Natural killer cell (primary cell): ENCODE data around the gene MAPKAP1. TPM values are rescaled to one million over a fixed set of nuclear protein-coding genes. Genes with fewer than 3 reads are reported as not detected.

Source experiments
- ATAC-seq, 3 donors: fragments of 150-1000 bp in 2 of 3; fragments of 200-7000 bp in 1 of 3; cut with Tn5 transposase; 1 replicate in 1 of 3; 2 replicates in 2 of 3; pipeline ENCODE4 v1.10.0; 2021; ENCODE audit warnings: mild to moderate bottlenecking in 2 of 3, moderate library complexity in 2 of 3
- DNase-seq, 2 donors: peaks; one replicate each; pipeline versions ENCODE4 v3.0.0 to v3.0.0-alpha.2; 2013 to 2021; ENCODE audit warnings: mixed read lengths in 1 of 2
- H3K27ac ChIP-seq: one replicate; pipeline ENCODE4 v1.5.1; 2013; ENCODE audit warnings: mild to moderate bottlenecking, low read length
- H3K27me3 ChIP-seq: one replicate; pipeline ENCODE4 v1.6.1; 2013; ENCODE audit warnings: low read length; ENCODE audit not compliant: control insufficient read depth, insufficient read depth
- H3K36me3 ChIP-seq: one replicate; pipeline ENCODE4 v1.6.1; 2013; ENCODE audit warnings: low read length; ENCODE audit not compliant: control insufficient read depth, insufficient read depth
- H3K4me1 ChIP-seq: one replicate; pipeline ENCODE4 v1.6.1; 2013; ENCODE audit warnings: low read length; ENCODE audit not compliant: control insufficient read depth, insufficient read depth
- H3K4me3 ChIP-seq: one replicate; pipeline ENCODE4 v1.5.1; 2013; ENCODE audit warnings: low read length
- H3K9me3 ChIP-seq: one replicate; pipeline ENCODE4 v1.6.1; 2013; ENCODE audit warnings: low read length; ENCODE audit not compliant: control insufficient read depth, insufficient read depth
- H3K27ac Mint-ChIP-seq, 2 donors: one replicate each; pipeline ENCODE4 v1.8.0; 2022; ENCODE audit warnings: mild to moderate bottlenecking in 2 of 2, mixed read lengths in 2 of 2, moderate library complexity in 1 of 2
- H3K27me3 Mint-ChIP-seq, 2 donors: one replicate each; pipeline ENCODE4 v1.8.0; 2022; ENCODE audit warnings: low read depth in 2 of 2, mixed read lengths in 2 of 2
- H3K36me3 Mint-ChIP-seq: one replicate; pipeline ENCODE4 v1.8.0; 2022; ENCODE audit warnings: mixed read lengths
- H3K4me1 Mint-ChIP-seq, 2 donors: one replicate each; pipeline ENCODE4 v1.8.0; 2022; ENCODE audit warnings: mixed read lengths in 2 of 2
- H3K4me3 Mint-ChIP-seq: one replicate; pipeline ENCODE4 v1.8.0; 2022; ENCODE audit warnings: mild to moderate bottlenecking, moderate library complexity, mixed read lengths
- H3K9me3 Mint-ChIP-seq, 2 donors: one replicate each; pipeline ENCODE4 v1.8.0; 2022; ENCODE audit warnings: mixed read lengths in 2 of 2
- WGBS: methylation state at CpG from one replicate; pipeline ENCODE4 v1.1.7; 2013; ENCODE audit warnings: missing lambda C conversion rate; ENCODE audit not compliant: insufficient coverage; 5-methylcytosine and 5-hydroxymethylcytosine counted together
- intact Hi-C: fragments of 100-400 bp; cut with micrococcal nuclease; formaldehyde crosslinking; loops from one replicate; pipeline ENCODE4 v1.14.2; 2022
- total RNA-seq, 4 donors: library from RNA; stranded (reverse); fragments of 120-200 nt in 1 of 4; gene quantifications; one replicate each; pipeline versions ENCODE4 v1.2.3 to v1.2.4, GENCODE V29; 2013 to 2022
- TF ChIP-seq, protein P1 (sequence below): fragments of 200-600 bp; IDR thresholded peaks from one replicate; pipeline ENCODE4 v1.8.0; 2022; ENCODE audit warnings: antibody characterized with exemption

MAPKAP1 gene
- total RNA-seq, 3 donors from 2014 or later (not counting 1 experiment from before 2014, with no cell fraction given): 51.1 to 73.0 (median 58.8) TPM

DNA sequence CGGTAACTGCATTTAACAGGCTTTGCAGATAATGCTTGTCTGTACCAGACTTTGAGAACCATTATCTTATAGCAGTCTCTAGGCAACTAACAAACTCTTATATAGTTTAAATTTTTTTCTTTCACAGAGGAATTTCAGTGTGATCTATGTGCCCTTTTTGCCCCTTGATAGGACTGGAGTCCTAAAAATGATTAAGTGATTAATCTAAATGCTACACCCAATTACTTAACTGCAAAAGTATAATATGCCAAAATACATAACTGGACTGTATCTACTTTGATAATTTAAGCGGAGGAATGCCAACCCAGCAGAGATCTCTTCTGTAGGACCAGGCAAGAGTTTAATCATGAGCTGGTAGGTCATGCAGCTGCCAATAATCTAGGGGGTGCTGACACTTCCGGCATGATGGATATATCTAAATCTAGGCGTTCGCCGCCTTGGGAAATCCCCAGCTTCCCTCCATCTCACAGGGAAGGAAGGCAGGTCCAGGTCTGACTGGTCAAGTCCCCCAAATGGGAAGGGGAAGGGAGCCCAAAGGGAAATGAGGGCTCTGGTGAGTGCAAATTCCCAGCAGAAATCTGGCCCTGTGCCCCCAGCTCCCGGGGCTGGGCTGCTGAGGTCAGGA lies 239.8 kb downstream of the MAPKAP1 start:
- Mint-ChIP-seq H3K4me1 (peaks cover 0 to 7% of the 10 kb centered on the region in 2 donors), H3K4me3 (no peak overlapping the region), H3K9me3 (no peaks in the 10 kb centered on the region), H3K27ac (no peak overlapping the region), H3K36me3 (no peaks in the 10 kb centered on the region), H3K27me3 (no peaks in the 10 kb centered on the region)
- no peaks in the 10 kb centered on the region for H3K27me3 ChIP-seq
- peaks cover 9% of the 10 kb centered on the region for H3K36me3 ChIP-seq
- intact Hi-C loops: no loop called here
- H3K4me1 ChIP-seq: no peaks in the 10 kb centered on the region
- TF ChIP-seq, protein P1, sequence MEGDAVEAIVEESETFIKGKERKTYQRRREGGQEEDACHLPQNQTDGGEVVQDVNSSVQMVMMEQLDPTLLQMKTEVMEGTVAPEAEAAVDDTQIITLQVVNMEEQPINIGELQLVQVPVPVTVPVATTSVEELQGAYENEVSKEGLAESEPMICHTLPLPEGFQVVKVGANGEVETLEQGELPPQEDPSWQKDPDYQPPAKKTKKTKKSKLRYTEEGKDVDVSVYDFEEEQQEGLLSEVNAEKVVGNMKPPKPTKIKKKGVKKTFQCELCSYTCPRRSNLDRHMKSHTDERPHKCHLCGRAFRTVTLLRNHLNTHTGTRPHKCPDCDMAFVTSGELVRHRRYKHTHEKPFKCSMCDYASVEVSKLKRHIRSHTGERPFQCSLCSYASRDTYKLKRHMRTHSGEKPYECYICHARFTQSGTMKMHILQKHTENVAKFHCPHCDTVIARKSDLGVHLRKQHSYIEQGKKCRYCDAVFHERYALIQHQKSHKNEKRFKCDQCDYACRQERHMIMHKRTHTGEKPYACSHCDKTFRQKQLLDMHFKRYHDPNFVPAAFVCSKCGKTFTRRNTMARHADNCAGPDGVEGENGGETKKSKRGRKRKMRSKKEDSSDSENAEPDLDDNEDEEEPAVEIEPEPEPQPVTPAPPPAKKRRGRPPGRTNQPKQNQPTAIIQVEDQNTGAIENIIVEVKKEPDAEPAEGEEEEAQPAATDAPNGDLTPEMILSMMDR: no peak
- ATAC-seq (no peak), DNase-seq (no peak)
- WGBS: 96% methylated on average over 7 of the region's 7 CpGs
- no peaks in the 10 kb centered on the region for H3K9me3 ChIP-seq
- no peak overlapping the region for H3K4me3 ChIP-seq
- no peak overlapping the region for H3K27ac ChIP-seq

DNA sequence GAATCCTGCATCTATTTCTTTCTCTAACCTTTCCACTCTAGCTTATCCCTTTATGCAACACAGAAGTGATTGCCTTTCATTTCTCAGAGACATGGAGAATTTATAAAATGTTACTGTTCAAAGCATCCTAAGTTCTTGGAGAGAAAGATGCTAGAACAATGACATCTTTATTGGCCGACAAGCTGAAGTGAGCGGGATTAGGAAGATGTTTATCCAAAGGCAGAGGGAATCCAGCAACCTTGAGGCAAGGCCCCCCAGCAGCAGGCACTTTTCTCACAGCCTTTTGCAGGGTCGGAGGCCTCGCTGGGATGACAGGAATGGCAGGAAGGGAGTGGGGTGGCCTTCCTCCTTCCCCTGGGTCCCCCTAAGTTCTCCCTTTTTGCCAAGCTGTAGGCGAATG lies 240.6 kb downstream of the MAPKAP1 start:
- H3K4me3 Mint-ChIP-seq: no peak overlapping the region
- peaks cover 0 to 7% of the 10 kb centered on the region in 2 donors for H3K4me1 Mint-ChIP-seq

DNA sequence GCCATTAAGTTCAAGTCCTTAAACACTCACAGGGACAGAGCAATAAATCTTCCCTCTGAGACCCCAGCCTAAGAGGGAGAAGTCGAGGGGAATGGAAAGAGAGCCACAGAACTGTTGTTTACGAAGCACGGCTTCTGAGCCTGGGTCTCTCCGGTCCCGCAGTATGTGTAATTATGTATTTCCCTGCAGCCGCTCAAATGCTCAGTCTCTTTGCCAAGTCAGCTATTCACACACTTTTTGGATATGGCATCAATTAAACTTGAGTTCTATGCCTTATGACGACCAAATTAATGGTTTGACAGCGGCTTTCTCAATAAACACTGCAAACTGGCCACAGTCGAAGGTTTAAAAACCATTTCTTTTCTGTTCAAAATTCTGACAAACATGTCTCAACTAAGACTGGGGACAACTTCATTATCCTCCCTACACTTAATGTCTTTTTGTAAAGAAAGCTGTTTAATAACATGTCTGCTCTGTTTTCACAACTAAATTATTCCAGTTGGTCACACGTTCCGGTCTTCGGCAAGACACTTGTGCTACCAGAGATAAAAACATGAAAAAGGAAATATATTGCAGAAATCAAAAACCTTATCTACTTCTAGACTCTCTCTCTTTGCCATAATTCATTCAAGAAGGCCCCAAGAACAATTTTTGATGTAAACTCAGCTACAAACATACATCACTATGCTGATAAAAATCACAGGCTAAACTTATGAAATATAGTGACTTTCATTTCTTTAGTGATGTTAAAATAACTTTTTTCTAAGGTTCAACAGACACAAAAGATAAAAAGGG lies 242.2 kb downstream of the MAPKAP1 start:
- H3K36me3 ChIP-seq: peaks cover 16% of the 10 kb centered on the region
- TF ChIP-seq, protein P1: no peak

More for the DNA sequence above, 240.6 kb downstream of the MAPKAP1 start:
- no peaks in the 10 kb centered on the region for H3K27me3 ChIP-seq
- H3K4me3 ChIP-seq: no peak overlapping the region
- DNase-seq: no peak
- no peak overlapping the region for H3K27ac ChIP-seq
- intact Hi-C loops: no loop called here
- H3K27me3 Mint-ChIP-seq: no peaks in the 10 kb centered on the region
- peaks cover 13% of the 10 kb centered on the region for H3K36me3 ChIP-seq
- 95% methylated on average over 5 of the region's 5 CpGs for WGBS
- TF ChIP-seq, protein P1: no peak
- H3K27ac Mint-ChIP-seq: no peak overlapping the region
- no peaks in the 10 kb centered on the region for H3K4me1 ChIP-seq
- no peaks in the 10 kb centered on the region for H3K36me3 Mint-ChIP-seq
- H3K9me3 Mint-ChIP-seq: no peaks in the 10 kb centered on the region
- ATAC-seq: no peak
- H3K9me3 ChIP-seq: no peaks in the 10 kb centered on the region

More for the DNA sequence above, 242.2 kb downstream of the MAPKAP1 start:
- H3K27me3 Mint-ChIP-seq: no peaks in the 10 kb centered on the region
- intact Hi-C loops: no loop called here
- H3K36me3 Mint-ChIP-seq: no peaks in the 10 kb centered on the region
- no peak for DNase-seq
- Histone ChIP-seq H3K27me3 (no peaks in the 10 kb centered on the region), H3K27ac (no peak overlapping the region), H3K4me3 (no peak overlapping the region), H3K4me1 (no peaks in the 10 kb centered on the region), H3K9me3 (no peaks in the 10 kb centered on the region)
- no peaks in the 10 kb centered on the region for H3K4me1 Mint-ChIP-seq
- H3K27ac Mint-ChIP-seq: no peak overlapping the region
- no peak overlapping the region for H3K4me3 Mint-ChIP-seq
- WGBS: 88% methylated on average over 12 of the region's 12 CpGs
- no peaks in the 10 kb centered on the region for H3K9me3 Mint-ChIP-seq
- no peak for ATAC-seq
